ENCODE results near the gene FLNB. TPM values are rescaled to one million over a fixed set of nuclear protein-coding genes. Genes with fewer than 3 reads are reported as not detected.
A peak's percentile ranks its signal among the peaks of the same experiment; 100 is the strongest.

Gene FLNB
- total RNA-seq, 4 donors from 2014 or later, result 61.9 to 114 (median 89.9) TPM

DNA sequence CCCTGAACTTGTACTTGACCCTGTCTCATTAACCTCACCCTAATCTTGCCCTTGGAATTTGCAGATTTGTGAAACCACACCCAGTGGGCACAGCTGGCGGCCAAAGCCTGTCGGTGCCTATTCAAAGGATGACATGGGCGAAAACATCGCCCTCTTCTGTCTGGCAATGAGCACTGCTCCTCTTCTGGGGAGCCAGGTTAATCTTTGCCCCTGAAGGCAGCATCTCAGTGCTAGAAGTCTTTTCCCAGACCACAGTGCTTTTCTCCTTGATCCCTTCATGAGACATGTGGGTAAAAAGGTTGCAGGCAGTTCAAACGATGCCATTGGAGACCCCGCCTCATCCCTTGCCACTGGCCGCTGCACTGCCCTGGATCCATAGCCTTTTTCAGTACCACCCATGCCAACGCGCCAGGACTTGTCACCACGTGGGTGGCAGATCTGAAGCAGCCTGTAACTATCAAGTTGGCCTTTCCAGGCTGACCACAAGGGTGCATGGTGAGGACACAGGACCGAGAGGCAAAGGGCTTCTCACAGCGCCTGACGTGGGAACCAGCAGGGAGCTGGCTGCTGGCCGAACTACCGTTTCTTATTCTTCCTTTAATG is 209.1 kb downstream of the FLNB start:
- 32% methylated on average over 15 of the region's 15 CpGs for WGBS
- Histone ChIP-seq H3K36me3 (no peaks in the 10 kb centered on the region), H3K9me3 (no peaks in the 10 kb centered on the region), H3K27me3 (no peaks in the 10 kb centered on the region), H3K4me1 (peaks cover 12 to 21% (median 14%) of the 10 kb centered on the region in 4 donors), H3K27ac (replicated peaks in 1 of 4) (peak overlapping the region in 1 of 4 donors; percentile 40), H3K4me3 (no peak overlapping the region)
- intact Hi-C loops (cut with DNase I), result loop anchor here (5.0 kb wide), 1 partner anchor 40 kb away; no protein-coding TSS in a partner anchor
- DNase-seq (ENCODE audit: extremely low spot score), result no peak
- TF ChIP-seq POLR2AphosphoS5 (IDR thresholded peaks at IDR 0.05) (peak in 1 of 2 donors; percentile 30), EP300 (IDR thresholded peaks at IDR 0.05) (no peak), POLR2A (IDR thresholded peaks at IDR 0.05; ENCODE audit: low read depth) (no peak)
- TF ChIP-seq, protein P1, sequence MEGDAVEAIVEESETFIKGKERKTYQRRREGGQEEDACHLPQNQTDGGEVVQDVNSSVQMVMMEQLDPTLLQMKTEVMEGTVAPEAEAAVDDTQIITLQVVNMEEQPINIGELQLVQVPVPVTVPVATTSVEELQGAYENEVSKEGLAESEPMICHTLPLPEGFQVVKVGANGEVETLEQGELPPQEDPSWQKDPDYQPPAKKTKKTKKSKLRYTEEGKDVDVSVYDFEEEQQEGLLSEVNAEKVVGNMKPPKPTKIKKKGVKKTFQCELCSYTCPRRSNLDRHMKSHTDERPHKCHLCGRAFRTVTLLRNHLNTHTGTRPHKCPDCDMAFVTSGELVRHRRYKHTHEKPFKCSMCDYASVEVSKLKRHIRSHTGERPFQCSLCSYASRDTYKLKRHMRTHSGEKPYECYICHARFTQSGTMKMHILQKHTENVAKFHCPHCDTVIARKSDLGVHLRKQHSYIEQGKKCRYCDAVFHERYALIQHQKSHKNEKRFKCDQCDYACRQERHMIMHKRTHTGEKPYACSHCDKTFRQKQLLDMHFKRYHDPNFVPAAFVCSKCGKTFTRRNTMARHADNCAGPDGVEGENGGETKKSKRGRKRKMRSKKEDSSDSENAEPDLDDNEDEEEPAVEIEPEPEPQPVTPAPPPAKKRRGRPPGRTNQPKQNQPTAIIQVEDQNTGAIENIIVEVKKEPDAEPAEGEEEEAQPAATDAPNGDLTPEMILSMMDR (IDR thresholded peaks at IDR 0.05), result peak; percentile 69 to 82 (median 75)

DNA sequence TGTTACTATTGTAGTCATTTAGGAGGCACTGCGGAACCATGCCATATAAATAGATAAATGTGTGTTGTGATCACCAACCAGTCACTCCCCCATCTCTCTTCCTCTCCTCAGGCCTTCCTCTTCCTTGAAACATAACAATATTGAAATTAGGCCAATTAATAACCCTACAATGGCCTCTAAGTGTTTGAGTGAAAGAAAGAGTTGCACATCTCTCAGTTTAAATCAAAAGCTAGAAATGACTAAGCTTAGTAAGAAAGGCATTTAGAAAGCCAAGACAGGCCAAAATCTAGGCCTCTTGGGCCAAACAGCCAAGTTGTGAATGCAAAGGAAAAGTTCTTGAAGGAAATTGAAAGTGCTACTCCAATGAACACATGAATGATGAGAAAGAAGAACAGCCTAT is 210.7 kb downstream of the FLNB start:
- H3K27ac ChIP-seq (replicated peaks in 1 of 4), result no peak overlapping the region
- intact Hi-C loops (cut with DNase I), result loop anchor here (5.0 kb wide), 1 partner anchor 42 kb away; no protein-coding TSS in a partner anchor
- H3K4me1 ChIP-seq, result peaks cover 12 to 21% (median 14%) of the 10 kb centered on the region in 4 donors
- H3K27me3 ChIP-seq, result no peaks in the 10 kb centered on the region
- no peaks in the 10 kb centered on the region for H3K36me3 ChIP-seq
- no peak for DNase-seq (ENCODE audit: extremely low spot score)
- no peaks in the 10 kb centered on the region for H3K9me3 ChIP-seq
- 81% methylated on average over 1 of the region's 1 CpG for WGBS
- H3K4me3 ChIP-seq, result no peak overlapping the region
- no peak for TF ChIP-seq POLR2A (IDR thresholded peaks at IDR 0.05; ENCODE audit: low read depth)
- TF ChIP-seq, protein P1 (IDR thresholded peaks at IDR 0.05), result no peak
- no peak for TF ChIP-seq POLR2AphosphoS5 (IDR thresholded peaks at IDR 0.05)
- no peak for TF ChIP-seq EP300 (IDR thresholded peaks at IDR 0.05)

Other genes starting within 250 kb of the FLNB start
- gene DNASE1L3, start 202.6 kb downstream of the FLNB start, total RNA-seq, result 1 to 10 TPM in 2 of 4 donors, under 1 TPM in 1, not detected in 1; 0.80 to 2.9 (median 2.2) TPM
- 10 to 100 TPM; 13.1 to 20.3 (median 17.9) TPM for gene ABHD6, start 229.4 kb downstream of the FLNB start, total RNA-seq

All from esophagus muscularis mucosa (tissue), 4 donors.